SJCRH30 (cell line): Measurements from ENCODE around the gene CNPY3. TPM values are rescaled to one million over a fixed set of nuclear protein-coding genes. Genes with fewer than 3 reads are reported as not detected.

Experiments used
- DNase-seq, 2 experiments: peaks; one replicate each; pipeline ENCODE4 v3.0.0-alpha.2; 2015 to 2020
- H3K27ac ChIP-seq: fragments of 250-450 bp; sonication (Bioruptor Pico); 2 replicates; pipeline ENCODE4 v1.5.1; 2020; ENCODE audit warnings: mild to moderate bottlenecking, moderate library complexity
- H3K27me3 ChIP-seq: fragments of 250-450 bp; sonication (Bioruptor Pico); 2 replicates; pipeline ENCODE4 v1.5.1; 2020; ENCODE audit warnings: mild to moderate bottlenecking, moderate library complexity
- H3K36me3 ChIP-seq: fragments of 250-450 bp; sonication (Bioruptor Pico); 2 replicates; pipeline ENCODE4 v1.5.1; 2020; ENCODE audit warnings: mild to moderate bottlenecking, moderate library complexity
- H3K4me1 ChIP-seq: fragments of 250-450 bp; sonication (Bioruptor Pico); 2 replicates; pipeline ENCODE4 v1.5.1; 2020; ENCODE audit warnings: mild to moderate bottlenecking, moderate library complexity
- H3K4me3 ChIP-seq: fragments of 250-450 bp; sonication (Bioruptor Pico); 2 replicates; pipeline ENCODE4 v1.5.1; 2020; ENCODE audit warnings: mild to moderate bottlenecking, moderate library complexity
- H3K9me3 ChIP-seq: fragments of 250-450 bp; sonication (Bioruptor Pico); replicated peaks from 2 replicates; pipeline ENCODE4 v1.5.1; 2020; ENCODE audit warnings: mild to moderate bottlenecking, moderate library complexity
- total RNA-seq: library from RNA; depleted of rRNA; stranded (reverse); fragments of >200 nt; shearing (Covaris generic); gene quantifications from 2 replicates; pipeline ENCODE4 v1.2.3, GENCODE V29; 2014

CNPY3 gene
- total RNA-seq, 1 experiment from 2014 or later: 40.9 TPM

DNA sequence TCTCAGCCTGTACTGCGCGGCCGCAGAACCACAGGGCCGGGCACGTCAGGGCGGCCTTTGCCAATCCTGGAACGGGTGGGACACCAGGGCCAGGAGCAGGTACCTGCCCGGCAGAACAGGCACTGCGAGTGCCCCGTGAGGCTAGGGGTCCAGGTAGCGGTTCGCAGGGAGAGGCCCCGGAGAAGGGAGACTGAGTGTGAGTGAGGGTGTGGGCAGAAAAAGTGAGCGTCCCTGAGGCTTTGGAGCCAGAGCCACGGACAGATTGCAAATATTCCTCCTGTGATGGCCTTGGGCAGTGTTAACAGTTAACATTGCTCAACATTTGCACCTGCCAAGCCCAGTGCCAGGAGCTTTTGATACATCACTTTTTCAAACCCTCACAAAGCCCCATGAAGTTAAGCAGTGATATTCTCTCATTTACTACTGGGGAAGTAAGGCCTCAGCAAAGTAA, 31.8 kb downstream of the CNPY3 start:
- no peak overlapping the region for H3K27ac ChIP-seq
- H3K9me3 ChIP-seq: no peaks in the 10 kb centered on the region
- no peaks in the 10 kb centered on the region for H3K27me3 ChIP-seq
- no peak overlapping the region for H3K4me3 ChIP-seq
- DNase-seq: no peak
- H3K36me3 ChIP-seq: no peaks in the 10 kb centered on the region
- no peaks in the 10 kb centered on the region for H3K4me1 ChIP-seq

DNA sequence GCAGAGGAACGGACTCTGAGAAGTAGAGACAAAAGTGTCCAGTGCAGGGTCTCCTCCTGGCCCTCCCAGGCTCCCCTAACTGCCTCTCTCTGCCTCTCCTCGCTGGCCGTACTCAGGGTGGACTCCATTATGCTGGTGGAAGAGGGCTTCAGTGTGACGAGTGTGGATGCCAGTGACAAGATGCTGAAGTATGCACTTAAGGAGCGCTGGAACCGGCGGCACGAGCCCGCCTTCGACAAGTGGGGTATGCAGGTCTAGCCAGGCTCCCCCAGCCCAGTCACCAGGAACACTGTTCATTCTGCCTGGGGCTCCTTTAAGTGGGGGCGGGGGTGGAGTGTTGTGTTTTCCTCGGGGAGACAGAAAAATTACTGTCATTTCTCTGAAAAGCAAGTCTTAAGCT, 32.8 kb downstream of the CNPY3 start:
- Histone ChIP-seq H3K36me3 (no peaks in the 10 kb centered on the region), H3K27me3 (no peaks in the 10 kb centered on the region), H3K4me1 (no peaks in the 10 kb centered on the region), H3K4me3 (no peak overlapping the region), H3K27ac (no peak overlapping the region), H3K9me3 (no peaks in the 10 kb centered on the region)
- DNase-seq: no peak

DNA sequence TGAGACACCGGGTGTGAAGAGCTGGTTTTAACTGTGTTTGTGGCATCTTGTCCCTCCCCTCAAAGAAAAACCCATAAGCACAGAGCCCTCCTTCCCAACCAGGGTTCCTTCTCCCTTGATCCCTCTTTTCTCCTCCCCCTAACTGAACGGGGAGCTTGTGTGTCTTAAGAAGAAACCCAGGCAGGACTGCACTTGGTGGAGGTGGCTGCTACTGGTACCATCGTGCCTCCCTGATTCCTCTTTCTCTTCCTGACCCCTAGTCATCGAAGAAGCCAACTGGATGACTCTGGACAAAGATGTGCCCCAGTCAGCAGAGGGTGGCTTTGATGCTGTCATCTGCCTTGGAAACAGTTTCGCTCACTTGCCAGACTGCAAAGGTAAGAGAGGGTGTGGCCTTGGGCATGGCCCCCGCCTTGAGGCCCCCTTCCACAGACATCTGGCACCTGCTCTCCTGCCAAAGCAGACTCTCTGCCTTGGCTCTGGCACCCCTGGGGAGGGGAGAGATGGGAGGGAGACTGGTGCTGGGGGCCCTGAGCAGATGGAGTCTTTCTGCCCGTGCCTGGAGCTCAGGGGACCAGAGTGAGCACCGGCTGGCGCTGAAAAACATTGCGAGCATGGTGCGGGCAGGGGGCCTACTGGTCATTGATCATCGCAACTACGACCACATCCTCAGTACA, 33.4 kb downstream of the CNPY3 start:
- Histone ChIP-seq H3K9me3 (no peaks in the 10 kb centered on the region), H3K4me1 (no peaks in the 10 kb centered on the region), H3K27me3 (no peaks in the 10 kb centered on the region), H3K36me3 (no peaks in the 10 kb centered on the region), H3K27ac (no peak overlapping the region), H3K4me3 (no peak overlapping the region)
- no peak for DNase-seq

DNA sequence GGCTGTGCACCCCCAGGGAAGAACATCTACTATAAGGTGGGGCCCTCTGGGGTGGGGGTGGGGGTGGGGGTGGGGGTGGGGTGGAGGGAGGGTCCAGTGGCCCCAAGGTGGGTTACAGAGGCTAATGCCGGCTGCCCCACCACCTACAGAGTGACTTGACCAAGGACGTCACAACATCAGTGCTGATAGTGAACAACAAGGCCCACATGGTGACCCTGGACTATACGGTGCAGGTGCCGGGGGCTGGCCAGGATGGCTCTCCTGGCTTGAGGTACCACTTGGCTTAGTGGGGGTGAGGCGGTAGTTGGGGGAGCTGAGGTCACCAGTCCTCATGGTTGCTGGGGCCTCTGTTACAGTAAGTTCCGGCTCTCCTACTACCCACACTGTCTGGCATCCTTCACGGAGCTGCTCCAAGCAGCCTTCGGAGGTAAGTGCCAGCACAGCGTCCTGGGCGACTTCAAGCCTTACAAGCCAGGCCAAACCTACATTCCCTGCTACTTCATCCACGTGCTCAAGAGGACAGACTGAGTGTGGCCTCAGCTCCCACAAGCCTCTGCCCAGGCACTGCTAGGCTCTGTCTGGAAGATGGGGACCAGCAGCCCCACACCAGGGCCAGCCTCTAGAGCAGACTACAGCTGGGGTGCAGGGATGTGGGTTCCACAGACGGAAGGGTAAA, 34.0 kb downstream of the CNPY3 start:
- Histone ChIP-seq H3K4me3 (no peak overlapping the region), H3K27me3 (no peaks in the 10 kb centered on the region), H3K4me1 (no peaks in the 10 kb centered on the region), H3K27ac (no peak overlapping the region), H3K9me3 (no peaks in the 10 kb centered on the region), H3K36me3 (no peaks in the 10 kb centered on the region)
- DNase-seq: no peak

DNA sequence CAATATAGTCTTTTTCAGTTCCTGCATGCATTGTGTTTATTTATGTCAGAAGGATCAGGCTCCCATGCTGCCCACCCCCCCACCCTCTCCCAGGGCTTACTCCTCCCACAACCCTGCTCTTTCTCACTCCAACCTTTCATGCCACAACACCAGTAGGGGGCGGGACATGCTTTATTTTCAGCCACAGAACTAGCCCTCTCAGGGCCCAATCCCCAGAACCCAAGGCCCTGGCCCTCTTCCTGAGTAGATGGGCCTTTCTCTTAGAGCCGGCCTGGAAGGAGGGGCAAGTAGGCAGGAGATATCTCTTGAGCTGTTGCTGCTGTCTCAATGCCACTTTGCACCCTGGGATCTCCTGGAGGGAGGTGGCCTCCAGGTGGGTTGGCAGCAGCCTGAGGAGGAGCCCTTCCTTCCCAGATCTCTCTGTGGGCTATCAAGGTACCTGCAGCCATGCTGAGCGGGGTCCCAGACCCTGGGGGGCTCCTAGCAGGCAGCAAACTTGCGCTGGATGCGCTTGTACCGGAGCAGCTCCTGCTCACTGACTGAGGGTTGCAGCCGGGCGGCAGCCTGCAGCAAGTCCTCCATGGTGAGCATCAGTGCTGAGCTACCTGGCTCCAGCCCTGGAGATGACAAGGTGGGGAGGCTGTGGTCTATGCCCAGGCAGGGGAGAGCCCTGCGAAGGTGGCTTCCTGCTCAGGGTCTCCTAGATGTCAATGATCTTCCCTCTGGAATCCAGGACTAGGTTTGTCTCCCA, 34.8 kb downstream of the CNPY3 start:
- Histone ChIP-seq H3K27ac (no peak overlapping the region), H3K36me3 (no peaks in the 10 kb centered on the region), H3K4me1 (no peaks in the 10 kb centered on the region), H3K4me3 (no peak overlapping the region), H3K9me3 (no peaks in the 10 kb centered on the region), H3K27me3 (no peaks in the 10 kb centered on the region)
- peak; percentile 42 to 52 for DNase-seq

DNA sequence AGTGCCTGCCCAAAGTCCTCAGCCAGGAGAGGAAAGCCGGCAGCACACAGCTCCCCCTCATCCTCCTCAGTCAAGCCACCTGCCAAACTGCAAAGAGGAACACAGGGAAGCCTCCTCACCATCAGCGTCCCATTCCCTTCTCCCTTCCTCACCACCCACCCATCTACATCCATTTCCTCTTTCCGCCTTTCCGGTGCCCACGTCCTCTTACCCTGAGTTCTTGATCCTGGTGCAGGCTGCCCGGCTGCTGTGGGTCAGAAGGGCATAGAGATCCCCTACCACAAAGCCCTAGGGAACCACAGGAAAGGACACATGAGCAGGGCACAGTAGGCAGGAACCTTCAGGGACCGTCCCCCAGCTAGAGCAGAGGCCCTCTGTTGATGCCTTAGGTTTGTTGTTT, 37.3 kb downstream of the CNPY3 start:
- peaks cover 5% of the 10 kb centered on the region; the same call in 1 of the 2 replicates for H3K4me1 ChIP-seq
- no peaks in the 10 kb centered on the region for H3K27me3 ChIP-seq
- H3K27ac ChIP-seq: no peak overlapping the region
- DNase-seq: no peak
- H3K9me3 ChIP-seq: no peaks in the 10 kb centered on the region
- H3K4me3 ChIP-seq: no peak overlapping the region
- no peaks in the 10 kb centered on the region for H3K36me3 ChIP-seq

DNA sequence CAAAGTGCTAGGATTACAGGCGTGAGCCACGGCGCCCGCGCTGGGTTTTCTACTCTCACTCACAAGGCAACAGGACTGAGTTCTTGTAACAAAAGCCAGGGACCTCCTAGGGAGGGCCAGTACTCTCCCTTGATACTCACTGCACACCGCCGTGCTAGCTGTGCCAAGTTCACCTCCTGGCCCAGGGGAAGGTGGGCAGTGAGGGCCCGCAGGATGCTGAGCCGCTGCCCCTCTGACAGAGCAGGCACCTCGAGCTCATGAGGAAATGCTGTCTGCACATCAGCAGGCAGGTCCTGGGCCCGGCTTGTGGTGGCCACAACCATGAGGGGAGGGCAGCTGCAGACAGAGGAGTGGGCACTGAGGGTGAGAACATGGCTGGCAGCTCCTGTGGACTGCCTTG, 37.9 kb downstream of the CNPY3 start:
- peaks cover 5% of the 10 kb centered on the region; the same call in 1 of the 2 replicates for H3K4me1 ChIP-seq
- no peak for DNase-seq
- H3K9me3 ChIP-seq: no peaks in the 10 kb centered on the region
- H3K27ac ChIP-seq: no peak overlapping the region
- no peaks in the 10 kb centered on the region for H3K36me3 ChIP-seq
- no peak overlapping the region for H3K4me3 ChIP-seq
- no peaks in the 10 kb centered on the region for H3K27me3 ChIP-seq

DNA sequence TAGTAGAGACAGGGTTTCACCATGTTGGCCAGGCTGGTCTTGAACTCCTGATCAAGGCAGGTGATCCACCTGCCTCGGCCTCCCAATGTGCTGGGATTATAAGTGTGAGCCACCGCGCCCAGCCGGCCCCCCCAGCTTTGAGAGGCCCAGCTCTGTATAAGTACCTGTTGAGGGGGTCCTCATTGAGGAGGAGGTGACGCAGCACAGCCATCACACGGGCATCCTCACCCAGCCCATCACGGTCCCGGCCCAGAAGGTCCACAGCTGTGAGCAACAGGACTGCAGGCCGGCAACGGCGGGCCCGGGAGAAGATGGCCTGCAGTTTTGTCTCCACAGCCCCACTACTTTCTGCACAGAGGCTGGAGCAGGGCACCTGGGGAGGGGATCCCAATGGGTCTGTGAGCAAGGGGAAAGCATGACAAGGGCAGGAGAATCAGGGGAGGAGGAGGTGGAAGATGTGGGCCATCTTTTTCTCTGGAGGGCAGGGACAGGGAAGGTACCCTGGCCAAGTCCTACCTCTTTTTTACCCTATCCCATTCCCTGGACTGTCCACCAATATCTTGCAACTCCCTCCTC, 38.9 kb downstream of the CNPY3 start:
- H3K4me3 ChIP-seq: no peak overlapping the region
- H3K4me1 ChIP-seq: peaks cover 5% of the 10 kb centered on the region; the same call in 1 of the 2 replicates
- no peak overlapping the region for H3K27ac ChIP-seq
- H3K27me3 ChIP-seq: no peaks in the 10 kb centered on the region
- H3K36me3 ChIP-seq: no peaks in the 10 kb centered on the region
- no peaks in the 10 kb centered on the region for H3K9me3 ChIP-seq
- DNase-seq: no peak

DNA sequence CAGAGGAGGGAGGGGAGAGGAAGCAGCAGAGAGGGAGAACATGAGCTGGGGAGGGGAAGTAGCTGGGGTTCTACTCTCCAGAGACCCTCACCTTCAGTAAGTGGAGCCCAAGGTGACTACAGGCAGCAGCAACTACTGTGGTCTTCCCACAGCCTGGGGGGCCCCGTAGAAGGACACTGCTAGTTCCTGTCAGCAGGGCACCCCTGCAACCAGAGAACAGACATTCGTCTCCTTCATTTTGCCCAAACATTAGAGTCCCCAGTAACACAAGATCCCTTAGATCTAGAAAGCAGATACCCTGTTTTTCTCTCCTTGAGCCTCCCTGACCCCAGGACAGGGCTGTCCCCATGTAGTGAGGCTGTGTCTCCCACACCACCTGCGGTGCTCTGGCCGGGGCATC, 39.5 kb downstream of the CNPY3 start:
- Histone ChIP-seq H3K27ac (no peak overlapping the region), H3K4me3 (no peak overlapping the region), H3K36me3 (peaks cover 3% of the 10 kb centered on the region; the same call in 1 of the 2 replicates), H3K27me3 (no peaks in the 10 kb centered on the region), H3K9me3 (no peaks in the 10 kb centered on the region), H3K4me1 (peaks cover 5% of the 10 kb centered on the region; the same call in 1 of the 2 replicates)
- no peak for DNase-seq

DNA sequence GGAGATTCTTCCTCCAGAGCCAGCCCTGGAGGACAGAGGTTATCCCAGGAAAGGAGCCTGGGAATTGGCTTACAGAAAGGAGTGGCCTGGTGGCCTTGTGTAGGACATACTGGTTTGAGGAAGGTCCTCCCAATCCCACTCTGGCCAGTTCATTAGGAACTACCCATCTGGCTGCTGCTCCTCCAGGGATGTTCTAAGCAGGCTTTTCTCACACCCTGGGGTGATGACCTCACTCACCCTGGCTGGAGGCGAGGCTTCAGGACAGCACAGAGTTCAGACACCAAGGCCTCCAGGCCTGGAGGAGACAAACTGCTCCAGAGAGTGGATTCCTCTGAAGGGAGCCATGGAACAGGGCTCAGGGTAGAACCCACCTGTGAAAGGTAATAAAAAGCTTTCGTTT, 40.2 kb downstream of the CNPY3 start:
- Histone ChIP-seq H3K4me3 (no peak overlapping the region), H3K9me3 (no peaks in the 10 kb centered on the region), H3K36me3 (peaks cover 5% of the 10 kb centered on the region; the same call in 1 of the 2 replicates), H3K27ac (no peak overlapping the region), H3K4me1 (peaks cover 5% of the 10 kb centered on the region; the same call in 1 of the 2 replicates), H3K27me3 (no peaks in the 10 kb centered on the region)
- no peak for DNase-seq

DNA sequence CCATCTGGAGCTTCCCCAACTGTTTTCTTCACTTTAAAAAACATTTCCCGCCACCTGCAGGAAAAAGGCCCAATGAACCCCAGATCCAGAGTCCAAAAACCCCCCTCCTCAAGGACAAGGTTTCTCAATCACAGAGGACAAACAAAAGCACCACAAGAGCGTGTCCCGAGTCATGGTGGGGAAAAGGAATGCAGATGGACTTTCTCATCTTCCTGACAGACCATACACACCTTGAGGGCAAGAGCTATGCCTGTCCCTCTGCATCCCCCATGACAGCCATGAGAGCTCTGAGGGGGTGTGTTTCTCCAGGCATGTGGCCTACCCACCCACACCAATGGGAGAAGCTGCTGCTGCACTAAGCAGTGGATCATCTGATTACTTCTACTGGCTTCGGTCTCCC, 40.7 kb downstream of the CNPY3 start:
- H3K36me3 ChIP-seq: peaks cover 5% of the 10 kb centered on the region; the same call in 1 of the 2 replicates
- no peak overlapping the region for H3K4me3 ChIP-seq
- no peak overlapping the region for H3K27ac ChIP-seq
- H3K4me1 ChIP-seq: peaks cover 5% of the 10 kb centered on the region; the same call in 1 of the 2 replicates
- H3K27me3 ChIP-seq: no peaks in the 10 kb centered on the region
- H3K9me3 ChIP-seq: no peaks in the 10 kb centered on the region
- DNase-seq: no peak

DNA sequence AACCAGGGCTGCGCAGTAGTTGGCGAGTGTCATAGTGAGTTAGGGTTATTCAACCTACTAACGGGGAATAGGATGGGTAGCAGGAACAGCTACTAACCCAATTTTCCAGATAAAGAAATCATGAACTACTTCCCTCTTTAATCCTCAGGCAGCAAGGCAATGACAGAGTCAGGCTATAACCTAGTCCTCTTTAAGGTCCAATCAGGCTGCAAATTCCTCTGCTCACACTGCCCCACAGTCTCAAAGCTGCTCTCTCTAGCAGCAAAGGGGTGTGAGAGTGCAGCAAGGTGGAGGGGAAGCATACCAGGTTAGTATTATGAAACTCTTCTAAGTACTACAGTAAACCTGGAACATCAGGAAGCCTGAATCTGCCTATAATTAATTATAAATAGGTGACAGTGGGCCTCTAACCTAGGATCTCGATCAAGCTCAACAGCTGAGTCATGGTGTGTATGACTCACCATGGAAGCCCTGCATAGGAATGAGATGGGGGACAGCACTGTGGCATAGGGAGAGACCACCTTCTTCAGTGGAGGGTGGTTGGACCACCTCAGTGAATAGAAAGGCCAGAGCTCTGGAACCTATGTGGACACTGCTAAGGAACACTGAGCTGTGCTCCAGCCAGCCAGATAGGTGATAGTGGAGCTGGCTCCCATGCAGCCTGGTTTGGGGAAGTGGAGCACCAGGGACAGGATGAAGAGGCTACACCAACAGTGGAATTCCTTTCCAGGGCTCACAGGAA, 41.8 kb downstream of the CNPY3 start:
- H3K36me3 ChIP-seq: peaks cover 5% of the 10 kb centered on the region; the same call in 1 of the 2 replicates
- H3K4me1 ChIP-seq: peaks cover 5% of the 10 kb centered on the region; the same call in 1 of the 2 replicates
- H3K27me3 ChIP-seq: no peaks in the 10 kb centered on the region
- no peak overlapping the region for H3K4me3 ChIP-seq
- no peak for DNase-seq
- H3K9me3 ChIP-seq: no peaks in the 10 kb centered on the region
- H3K27ac ChIP-seq: no peak overlapping the region

DNA sequence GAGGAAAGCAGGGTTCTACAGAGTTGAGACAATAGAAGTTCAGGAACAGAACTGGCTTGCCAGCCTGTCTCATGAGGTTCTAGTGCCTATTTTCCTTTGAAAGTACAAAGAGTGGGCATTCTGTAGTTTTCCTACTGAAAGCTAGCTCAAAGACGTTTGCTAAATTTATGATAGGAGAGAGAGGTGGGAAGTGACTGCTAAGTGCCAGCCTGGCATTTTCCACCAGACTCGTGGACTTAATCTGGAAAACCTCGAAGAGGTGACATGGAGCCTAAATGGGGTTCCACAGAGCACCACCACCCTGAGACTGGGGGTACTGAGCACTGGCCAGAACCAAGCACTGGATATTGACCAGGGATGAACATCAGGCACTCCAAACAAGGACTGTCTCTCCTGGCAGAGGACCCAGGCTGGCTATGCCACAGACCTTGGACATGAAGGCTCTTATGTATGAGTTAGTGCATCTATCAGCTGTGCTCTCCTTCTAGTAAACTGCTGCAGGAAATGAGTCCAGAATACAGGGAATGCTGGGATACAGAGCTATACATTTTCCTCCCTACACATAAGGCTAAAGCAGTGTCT, 42.6 kb downstream of the CNPY3 start:
- Histone ChIP-seq H3K4me3 (no peak overlapping the region), H3K36me3 (peaks cover 9% of the 10 kb centered on the region; the same call in 1 of the 2 replicates), H3K9me3 (no peaks in the 10 kb centered on the region), H3K27ac (no peak overlapping the region), H3K4me1 (peaks cover 5% of the 10 kb centered on the region; the same call in 1 of the 2 replicates), H3K27me3 (no peaks in the 10 kb centered on the region)
- DNase-seq: no peak

DNA sequence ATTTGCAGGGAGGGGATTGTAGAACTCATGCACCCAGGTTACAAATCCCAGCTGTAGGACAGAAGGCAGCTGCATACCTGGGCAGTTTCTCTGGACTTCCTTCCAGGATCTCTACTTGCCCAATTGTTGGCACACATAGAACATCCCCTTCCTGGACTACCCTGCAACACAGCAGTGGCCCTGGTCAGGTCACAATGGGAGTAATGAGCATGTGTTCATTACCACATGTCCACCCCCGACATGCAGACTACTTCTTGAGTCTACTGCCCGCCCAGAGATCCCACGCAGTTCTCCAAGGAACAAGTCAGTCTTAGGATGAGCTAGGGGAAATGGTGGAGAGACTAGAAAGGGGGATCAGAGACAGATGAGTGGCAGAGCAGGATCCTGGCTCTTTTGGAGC, 44.6 kb downstream of the CNPY3 start:
- H3K27me3 ChIP-seq: no peaks in the 10 kb centered on the region
- DNase-seq: no peak
- H3K4me3 ChIP-seq: no peak overlapping the region
- H3K9me3 ChIP-seq: no peaks in the 10 kb centered on the region
- H3K36me3 ChIP-seq: peaks cover 9% of the 10 kb centered on the region; the same call in 1 of the 2 replicates
- peaks cover 5% of the 10 kb centered on the region; the same call in 1 of the 2 replicates for H3K4me1 ChIP-seq
- no peak overlapping the region for H3K27ac ChIP-seq
